Measurements from ENCODE around the gene NDUFA8. TPM values are rescaled to one million over a fixed set of nuclear protein-coding genes. Genes with fewer than 3 reads are reported as not detected.

The NDUFA8 gene
- total RNA-seq, 4 donors from 2014 or later: 40.6 to 48.0 (median 45.7) TPM

DNA sequence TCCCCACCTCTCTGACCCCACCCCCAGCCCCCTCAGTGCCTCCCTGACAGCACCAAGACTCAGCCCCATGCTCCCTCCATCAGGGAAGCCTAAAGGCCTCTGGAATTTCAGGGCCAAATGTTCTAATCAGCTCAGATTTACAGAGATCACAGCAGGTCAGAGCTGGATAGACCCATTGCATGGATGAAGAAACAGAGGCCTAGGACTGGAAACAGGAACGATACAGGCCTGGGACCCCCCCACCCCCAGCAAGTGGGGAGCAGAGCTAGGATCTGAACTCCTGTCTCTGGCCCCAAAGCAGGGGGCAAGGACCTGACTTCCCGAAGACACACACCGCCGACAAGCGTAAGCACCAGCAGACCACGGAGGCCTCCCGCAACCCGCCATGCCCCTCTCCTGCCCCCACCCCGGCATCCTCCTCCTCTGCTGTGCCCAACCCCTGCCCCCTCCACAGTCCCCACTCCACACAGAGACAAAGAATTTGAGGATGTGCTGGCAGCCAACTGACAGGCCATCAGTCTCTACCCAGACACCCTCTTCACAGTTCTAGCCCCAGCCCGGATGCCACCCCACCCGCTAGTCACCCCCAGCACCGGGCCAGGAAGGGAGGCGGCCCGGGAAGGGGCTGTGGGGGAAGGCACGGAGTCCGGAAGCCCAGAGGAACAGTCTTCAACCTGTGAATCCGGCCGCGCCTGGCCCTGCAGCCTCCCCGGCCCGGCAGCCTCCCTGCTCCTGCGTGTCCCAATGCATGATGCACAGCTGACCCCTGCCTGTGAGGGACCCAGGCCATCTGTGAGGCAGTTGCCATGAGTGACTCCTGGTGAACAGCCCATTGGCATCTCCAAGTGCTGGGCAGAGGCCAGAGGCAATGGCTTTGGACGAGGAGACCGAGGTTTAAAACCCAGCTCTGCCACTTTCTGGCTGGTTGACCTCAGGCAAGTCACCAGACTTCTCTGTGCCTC, 31.3 kb downstream of the NDUFA8 start:
- Histone ChIP-seq H3K27ac (peak overlapping the region in 2 of 4 donors; percentile 21 to 49), H3K4me1 (peaks cover 15 to 37% (median 20%) of the 10 kb centered on the region in 3 donors), H3K9me3 (no peaks in the 10 kb centered on the region), H3K27me3 (peaks cover 0 to 48% (median 5%) of the 10 kb centered on the region in 4 donors), H3K4me3 (no peak overlapping the region), H3K36me3 (no peaks in the 10 kb centered on the region)
- no peak for DNase-seq
- TF ChIP-seq POLR2A (IDR thresholded peaks at IDR 0.05): no peak
- TF ChIP-seq, protein P1, sequence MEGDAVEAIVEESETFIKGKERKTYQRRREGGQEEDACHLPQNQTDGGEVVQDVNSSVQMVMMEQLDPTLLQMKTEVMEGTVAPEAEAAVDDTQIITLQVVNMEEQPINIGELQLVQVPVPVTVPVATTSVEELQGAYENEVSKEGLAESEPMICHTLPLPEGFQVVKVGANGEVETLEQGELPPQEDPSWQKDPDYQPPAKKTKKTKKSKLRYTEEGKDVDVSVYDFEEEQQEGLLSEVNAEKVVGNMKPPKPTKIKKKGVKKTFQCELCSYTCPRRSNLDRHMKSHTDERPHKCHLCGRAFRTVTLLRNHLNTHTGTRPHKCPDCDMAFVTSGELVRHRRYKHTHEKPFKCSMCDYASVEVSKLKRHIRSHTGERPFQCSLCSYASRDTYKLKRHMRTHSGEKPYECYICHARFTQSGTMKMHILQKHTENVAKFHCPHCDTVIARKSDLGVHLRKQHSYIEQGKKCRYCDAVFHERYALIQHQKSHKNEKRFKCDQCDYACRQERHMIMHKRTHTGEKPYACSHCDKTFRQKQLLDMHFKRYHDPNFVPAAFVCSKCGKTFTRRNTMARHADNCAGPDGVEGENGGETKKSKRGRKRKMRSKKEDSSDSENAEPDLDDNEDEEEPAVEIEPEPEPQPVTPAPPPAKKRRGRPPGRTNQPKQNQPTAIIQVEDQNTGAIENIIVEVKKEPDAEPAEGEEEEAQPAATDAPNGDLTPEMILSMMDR (IDR thresholded peaks at IDR 0.05): no peak
- WGBS, 2 donors: 63 to 81% methylated on average over 2 to 13 of the region's 24 CpGs
- intact Hi-C loops (cut with DNase I): loop anchor here (10.0 kb wide), 2 partner anchors 327 to 677 kb away; partner anchors contain the start of gene OR1K1

DNA sequence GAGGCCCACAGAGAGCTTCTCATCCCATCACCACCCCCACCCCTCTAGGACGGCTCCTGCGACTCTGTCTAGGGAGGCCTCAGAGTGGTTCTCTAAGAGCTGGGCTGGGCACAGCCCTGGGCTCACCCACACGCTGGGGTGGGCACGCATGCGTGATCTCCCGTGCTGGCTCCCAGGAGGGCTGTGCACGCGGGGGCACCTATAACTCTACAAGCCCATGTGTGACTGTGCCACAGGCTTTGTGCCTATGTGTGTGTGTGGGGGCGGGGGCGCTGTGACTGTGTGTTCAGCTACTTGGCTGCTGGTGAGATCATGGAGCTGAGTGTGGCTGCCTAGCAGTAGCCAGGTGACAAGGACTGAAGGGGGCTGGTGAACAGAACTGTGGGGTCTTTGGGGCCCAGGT, 32.2 kb downstream of the NDUFA8 start:
- DNase-seq: no peak
- Histone ChIP-seq H3K9me3 (no peaks in the 10 kb centered on the region), H3K27ac (peak overlapping the region in 1 of 4 donors; percentile 49), H3K4me1 (peaks cover 20 to 45% (median 21%) of the 10 kb centered on the region in 3 donors), H3K27me3 (peaks cover 0 to 48% (median 5%) of the 10 kb centered on the region in 4 donors), H3K36me3 (no peaks in the 10 kb centered on the region), H3K4me3 (no peak overlapping the region)
- TF ChIP-seq, protein P1 (IDR thresholded peaks at IDR 0.05): no peak
- TF ChIP-seq POLR2A (IDR thresholded peaks at IDR 0.05): no peak
- WGBS, 2 donors: 40% methylated on average over 1 of the region's 10 CpGs; no CpG with 5 or more reads in 1 of the 2 donors
- intact Hi-C loops (cut with DNase I): loop anchor here (10.0 kb wide), 2 partner anchors 327 to 677 kb away; partner anchors contain the start of gene OR1K1

DNA sequence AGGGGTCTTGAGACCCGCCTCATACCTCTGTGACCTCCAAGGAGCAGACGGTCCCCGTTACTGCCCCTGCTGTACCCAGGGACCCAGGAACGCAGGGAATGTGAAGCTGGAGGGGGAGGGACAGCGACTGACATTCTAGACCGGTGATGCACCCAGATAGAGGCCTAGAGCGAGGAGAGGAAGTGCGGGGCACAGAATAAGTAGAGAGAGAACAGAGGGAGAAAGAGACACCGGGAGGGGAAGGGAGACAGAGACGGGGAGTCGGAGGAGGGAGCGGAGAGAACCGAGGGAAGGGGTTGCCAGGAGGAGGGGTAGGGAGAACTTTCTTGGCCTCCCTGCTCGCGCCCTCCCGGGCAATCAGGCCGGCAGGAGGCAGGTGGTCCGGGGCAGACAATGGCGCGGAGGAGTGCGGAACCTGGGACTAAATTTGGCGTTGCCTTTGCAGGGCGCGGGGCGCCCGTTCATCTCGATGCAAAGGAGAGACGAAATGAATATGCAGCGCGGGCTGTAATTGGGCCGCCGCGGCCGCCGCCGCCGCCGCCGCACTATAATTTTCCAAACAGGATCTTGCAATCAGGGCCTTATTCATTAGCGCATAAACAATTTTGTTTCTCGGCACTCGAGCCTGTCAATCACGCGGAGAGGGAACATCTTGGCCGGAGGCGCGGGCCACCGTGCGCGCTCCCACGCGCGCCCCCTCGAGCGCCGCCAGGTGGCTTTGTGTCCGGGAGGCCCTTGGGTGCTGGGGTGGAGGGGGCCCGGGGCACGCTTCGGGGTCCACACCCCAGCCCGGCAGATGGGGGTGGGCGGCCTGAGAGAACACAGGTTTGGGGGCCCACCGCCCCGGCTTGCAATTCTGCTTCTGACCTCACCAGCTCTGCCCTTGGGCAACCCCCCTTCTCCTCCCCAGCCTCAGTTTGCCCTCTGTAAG, 33.0 kb downstream of the NDUFA8 start:
- Histone ChIP-seq H3K36me3 (no peaks in the 10 kb centered on the region), H3K27me3 (peaks cover 0 to 45% (median 5%) of the 10 kb centered on the region in 4 donors), H3K4me1 (peaks cover 20 to 43% (median 21%) of the 10 kb centered on the region in 3 donors), H3K27ac (no peak overlapping the region), H3K9me3 (no peaks in the 10 kb centered on the region), H3K4me3 (peak overlapping the region in 3 of 4 donors; percentile 11 to 51 (median 33))
- 20% methylated on average over 40 to 42 of the region's 64 CpGs for WGBS, 2 donors
- TF ChIP-seq, protein P1 (IDR thresholded peaks at IDR 0.05): no peak
- no peak for TF ChIP-seq POLR2A (IDR thresholded peaks at IDR 0.05)
- DNase-seq: no peak
- intact Hi-C loops (cut with DNase I): loop anchor here (10.0 kb wide), 2 partner anchors 328 to 678 kb away; partner anchors contain the start of gene OR1K1

DNA sequence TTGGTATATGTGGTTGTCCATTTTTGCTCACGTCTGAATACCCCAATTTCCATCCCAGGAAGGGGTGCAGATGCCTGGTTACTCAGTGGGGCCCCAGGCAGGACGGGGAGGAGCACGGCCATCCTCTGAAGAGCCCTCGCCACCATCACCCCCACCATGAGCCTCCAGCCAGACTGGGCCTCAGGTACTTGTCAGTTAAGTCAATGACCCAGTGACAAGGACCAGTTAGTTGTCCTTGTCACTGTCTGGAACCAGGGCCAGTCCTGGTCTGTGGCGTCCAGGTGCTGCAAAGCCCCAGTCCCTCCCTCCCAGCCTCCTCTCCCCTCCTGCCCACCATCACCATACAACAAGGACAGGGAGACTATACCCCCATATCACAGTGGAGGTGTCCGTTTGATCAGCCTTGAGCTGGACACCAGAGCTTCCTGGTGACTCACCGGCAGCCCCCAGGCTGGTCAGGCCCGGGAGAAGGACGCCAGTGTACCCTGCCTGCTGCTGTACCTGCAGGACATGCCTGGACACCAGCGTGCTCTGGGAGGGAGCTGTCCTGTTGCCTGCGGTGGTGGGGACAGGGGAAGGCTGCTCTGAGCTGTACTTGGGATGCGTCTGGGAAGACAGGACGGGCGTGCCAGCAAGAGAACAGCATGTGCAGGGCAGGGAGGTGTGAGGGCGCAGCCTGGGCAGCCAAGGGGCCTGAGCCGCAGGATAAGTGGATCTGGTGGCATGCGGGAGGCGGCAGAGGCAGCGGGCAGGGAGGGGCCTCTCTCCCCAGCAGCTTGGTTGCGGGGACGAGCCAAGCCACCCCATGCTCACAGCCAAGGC, 33.9 kb downstream of the NDUFA8 start:
- Histone ChIP-seq H3K9me3 (no peaks in the 10 kb centered on the region), H3K4me3 (peak overlapping the region in 2 of 4 donors; percentile 33 to 51), H3K27ac (peak overlapping the region in 1 of 4 donors; percentile 21), H3K36me3 (no peaks in the 10 kb centered on the region), H3K27me3 (peaks cover 0 to 39% (median 5%) of the 10 kb centered on the region in 4 donors), H3K4me1 (peaks cover 20 to 35% (median 21%) of the 10 kb centered on the region in 3 donors)
- no peak for DNase-seq
- intact Hi-C loops (cut with DNase I): loop anchor here (10.0 kb wide), 2 partner anchors 329 to 679 kb away; partner anchors contain the start of gene OR1K1
- TF ChIP-seq, protein P1 (IDR thresholded peaks at IDR 0.05): no peak
- TF ChIP-seq POLR2A (IDR thresholded peaks at IDR 0.05): no peak
- 47% methylated on average over 12 of the region's 21 CpGs; no CpG with 5 or more reads in 1 of the 2 donors for WGBS, 2 donors
